HUDEP-2 (cell line): ENCODE data around the gene AFF4.
A peak's percentile ranks its signal among the peaks of the same experiment; 100 is the strongest.
"Not testable (repeated sequence)": the region's sequence is repeated elsewhere in the genome, so short reads cannot be mapped to it uniquely, and the experiment has no call there.

Source experiments
- DNase-seq, 76 experiments: peaks; one replicate each; lab custom pipeline; 2025; ENCODE audit not compliant: unreplicated experiment in 76 of 76; lab: John Stamatoyannopoulos, UW

The AFF4 gene

GRCh38 chr5:132963171-132964104 lies at the start of gene AFF4:
Gene AFF4 (minus strand): TSS chr5:132963634. CDS start chr5:132937189, 26,445 bp downstream.
- peak; percentile 12 to 96 (median 92) for DNase-seq

GRCh38 chr5:133008455-133008854 lies 45.0 kb upstream of the AFF4 start:
- not testable (repeated sequence) for DNase-seq

GRCh38 chr5:133006653-133007052 lies 43.2 kb upstream of the AFF4 start:
- no peak for DNase-seq

- DNase-seq: no peak
These were observed 35.8 kb upstream of the AFF4 start for GRCh38 chr5:132999246-132999645.

GRCh38 chr5:132998556-132998955 lies 35.1 kb upstream of the AFF4 start:
- no peak for DNase-seq

GRCh38 chr5:132996307-132996706 lies 32.9 kb upstream of the AFF4 start:
- no peak for DNase-seq

GRCh38 chr5:132987531-132988408 lies 24.3 kb upstream of the AFF4 start:
- no peak for DNase-seq

- DNase-seq: not testable (repeated sequence)
These were observed 19.5 kb upstream of the AFF4 start for GRCh38 chr5:132982971-132983370.

- peak in 3 of 76 experiments; percentile 2 to 11 (median 3) for DNase-seq
These were observed 17.9 kb upstream of the AFF4 start for GRCh38 chr5:132981288-132981687.

GRCh38 chr5:132979976-132980375 lies 16.5 kb upstream of the AFF4 start:
- DNase-seq: no peak

GRCh38 chr5:132979367-132979940 lies 16.0 kb upstream of the AFF4 start:
- no peak for DNase-seq

- no peak for DNase-seq
These were observed 13.4 kb upstream of the AFF4 start for GRCh38 chr5:132976852-132977251.

- DNase-seq: not testable (repeated sequence)
These were observed 9.0 kb upstream of the AFF4 start for GRCh38 chr5:132972436-132972828.

- peak in 17 of 76 experiments; percentile 2 to 66 (median 19) for DNase-seq
These were observed 8.3 kb upstream of the AFF4 start for GRCh38 chr5:132971483-132972435.

- DNase-seq: no peak
These were observed 1.7 kb upstream of the AFF4 start for GRCh38 chr5:132965120-132965519.

- DNase-seq: peak in 14 of 76 experiments; percentile 3 to 38 (median 12)
These were observed 909 bp downstream of the AFF4 start for GRCh38 chr5:132962429-132963021.

- DNase-seq: peak in 2 of 76 experiments; percentile 6 to 38
These were observed 1.5 kb downstream of the AFF4 start for GRCh38 chr5:132961887-132962286.

GRCh38 chr5:132961123-132961815 lies 2.2 kb downstream of the AFF4 start:
- not testable (repeated sequence) for DNase-seq
